GM13976 (cell line): ENCODE data around the gene ADAM12.

ENCODE experiments used
- DNase-seq: peaks from one replicate; pipeline ENCODE4 v3.0.0; 2012; ENCODE audit warnings: low spot score
- CTCF ChIP-seq: IDR thresholded peaks from 2 replicates; pipeline ENCODE4 v1.5.1; 2012; ENCODE audit warnings: borderline replicate concordance, mild to moderate bottlenecking; ENCODE audit not compliant: insufficient read depth; ENCODE audit errors: extremely low read depth, missing control alignments, control extremely low read depth
- in situ Hi-C: fragments of 300-500 bp; cut with MboI; formaldehyde crosslinking; loops from one replicate; pipeline ENCODE4 v1.12.0; 2022; ENCODE audit warnings: low sequenced_read_pairs, mixed read lengths, inconsistent platforms; ENCODE audit not compliant: unreplicated experiment

Gene ADAM12

GRCh38 chr10:126270111-126270510, 118.2 kb downstream of the ADAM12 start:
- no peak for TF ChIP-seq CTCF
- in situ Hi-C loops: no loop called here
- no peak for DNase-seq

- no peak for DNase-seq
- in situ Hi-C loops: no loop called here
- no peak for TF ChIP-seq CTCF
Measured at GRCh38 chr10:126268013-126268920, 120.0 kb downstream of the ADAM12 start.

- no peak for DNase-seq
- in situ Hi-C loops: no loop called here
- TF ChIP-seq CTCF: no peak
Measured at GRCh38 chr10:126264102-126265018, 123.9 kb downstream of the ADAM12 start.

GRCh38 chr10:126263006-126263676, 125.1 kb downstream of the ADAM12 start:
- in situ Hi-C loops: no loop called here
- TF ChIP-seq CTCF: no peak
- no peak for DNase-seq

- TF ChIP-seq CTCF: no peak
- in situ Hi-C loops: no loop called here
- no peak for DNase-seq
Measured at GRCh38 chr10:126262233-126262838, 125.9 kb downstream of the ADAM12 start.

- in situ Hi-C loops: no loop called here
- no peak for DNase-seq
- TF ChIP-seq CTCF: no peak
Measured at GRCh38 chr10:126259760-126260479, 128.4 kb downstream of the ADAM12 start.
